ENCODE results near the gene PPME1. TPM values are rescaled to one million over a fixed set of nuclear protein-coding genes. Genes with fewer than 3 reads are reported as not detected.

PPME1 gene
- total RNA-seq, 2 experiments from 2014 or later = 28.6 to 28.8 TPM

DNA sequence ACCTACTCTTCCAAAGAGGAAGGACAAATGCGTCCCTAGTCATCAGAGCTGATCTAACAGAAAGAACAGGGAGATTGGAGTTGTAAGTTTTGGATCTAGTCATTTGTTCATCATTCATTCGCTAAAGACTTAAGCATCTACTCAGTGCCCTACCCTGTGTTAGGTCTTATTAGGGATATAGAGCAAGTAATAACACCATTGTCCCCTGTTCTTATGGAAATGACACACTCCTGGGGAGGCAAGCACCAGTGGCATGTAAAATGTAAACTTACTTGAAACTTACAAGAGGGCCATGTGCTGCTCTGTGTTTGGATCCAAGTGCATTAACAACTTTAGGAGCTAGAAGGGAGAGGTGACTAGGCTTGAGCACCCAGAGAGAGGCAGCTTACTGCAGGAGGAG is 78.4 kb downstream of the PPME1 start:
- H3K36me3 ChIP-seq (ENCODE audit: insufficient read depth, low read length) = peaks cover 48% of the 10 kb centered on the region

DNA sequence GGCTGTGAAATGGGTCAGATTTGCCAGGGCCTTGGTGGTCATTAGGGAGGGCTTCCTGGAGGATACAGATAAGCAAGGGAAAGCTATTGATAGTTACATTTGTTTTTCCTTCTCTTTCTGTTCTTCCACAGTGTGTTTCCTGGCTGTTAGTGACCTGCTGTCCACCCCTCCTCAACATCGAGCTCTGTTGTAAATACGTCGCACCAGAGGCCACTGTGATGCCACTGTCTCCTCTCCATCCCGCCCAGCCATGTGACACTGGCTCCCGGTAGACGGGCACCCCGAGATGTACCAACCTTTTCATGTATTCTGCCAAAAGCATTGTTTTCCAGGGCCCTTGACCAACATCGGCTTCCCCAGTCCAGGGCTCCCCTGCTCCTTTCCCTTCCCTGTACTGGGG is 82.3 kb downstream of the PPME1 start:
- BruUV-seq (replicated peaks) = no TSS peak
- Histone ChIP-seq H3K27ac (ENCODE audit: low read depth, low read length, poor library complexity, severe bottlenecking) (no peak overlapping the region), H3K4me1 (ENCODE audit: insufficient read depth, low read length, poor library complexity, severe bottlenecking) (no peaks in the 10 kb centered on the region), H3K79me2 (ENCODE audit: insufficient read depth, low read depth, low read length) (no peaks in the 10 kb centered on the region), H4K20me1 (ENCODE audit: insufficient read depth, low read length) (no peaks in the 10 kb centered on the region), H3K9me2 (ENCODE audit: insufficient read depth, low read length) (no peaks in the 10 kb centered on the region), H2AFZ (ENCODE audit: low read length) (no peak overlapping the region), H3K4me2 (ENCODE audit: low read length) (no peak overlapping the region), H3K36me3 (ENCODE audit: insufficient read depth, low read length) (peaks cover 23% of the 10 kb centered on the region; the same call in 1 of the 2 replicates), H3K4me3 (ENCODE audit: low read depth, low read length, poor library complexity, severe bottlenecking) (no peak overlapping the region), H3K9me3 (ENCODE audit: low read length) (no peaks in the 10 kb centered on the region)
- TF ChIP-seq, protein P1, sequence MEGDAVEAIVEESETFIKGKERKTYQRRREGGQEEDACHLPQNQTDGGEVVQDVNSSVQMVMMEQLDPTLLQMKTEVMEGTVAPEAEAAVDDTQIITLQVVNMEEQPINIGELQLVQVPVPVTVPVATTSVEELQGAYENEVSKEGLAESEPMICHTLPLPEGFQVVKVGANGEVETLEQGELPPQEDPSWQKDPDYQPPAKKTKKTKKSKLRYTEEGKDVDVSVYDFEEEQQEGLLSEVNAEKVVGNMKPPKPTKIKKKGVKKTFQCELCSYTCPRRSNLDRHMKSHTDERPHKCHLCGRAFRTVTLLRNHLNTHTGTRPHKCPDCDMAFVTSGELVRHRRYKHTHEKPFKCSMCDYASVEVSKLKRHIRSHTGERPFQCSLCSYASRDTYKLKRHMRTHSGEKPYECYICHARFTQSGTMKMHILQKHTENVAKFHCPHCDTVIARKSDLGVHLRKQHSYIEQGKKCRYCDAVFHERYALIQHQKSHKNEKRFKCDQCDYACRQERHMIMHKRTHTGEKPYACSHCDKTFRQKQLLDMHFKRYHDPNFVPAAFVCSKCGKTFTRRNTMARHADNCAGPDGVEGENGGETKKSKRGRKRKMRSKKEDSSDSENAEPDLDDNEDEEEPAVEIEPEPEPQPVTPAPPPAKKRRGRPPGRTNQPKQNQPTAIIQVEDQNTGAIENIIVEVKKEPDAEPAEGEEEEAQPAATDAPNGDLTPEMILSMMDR (conservative IDR thresholded peaks at IDR 0.05; ENCODE audit: low read length) = no peak
- no peak for TF ChIP-seq EZH2phosphoT487 (IDR thresholded peaks at IDR 0.05; ENCODE audit: borderline replicate concordance, low read depth, low read length)
- intact Hi-C loops (cut with micrococcal nuclease; ENCODE audit: unreplicated experiment) = no loop called here
- ChIA-PET CTCF (ENCODE audit: unreplicated experiment) (no interaction called here), POLR2A (no interaction called here)
- no peak for DNase-seq (ENCODE audit: low spot score)

More for the DNA sequence above, 78.4 kb downstream of the PPME1 start:
- DNase-seq (ENCODE audit: low spot score) = no peak
- H3K4me1 ChIP-seq (ENCODE audit: insufficient read depth, low read length, poor library complexity, severe bottlenecking) = no peaks in the 10 kb centered on the region
- TF ChIP-seq, protein P1 (conservative IDR thresholded peaks at IDR 0.05; ENCODE audit: low read length) = no peak
- no peak for TF ChIP-seq EZH2phosphoT487 (IDR thresholded peaks at IDR 0.05; ENCODE audit: borderline replicate concordance, low read depth, low read length)
- no peaks in the 10 kb centered on the region for H4K20me1 ChIP-seq (ENCODE audit: insufficient read depth, low read length)
- no peaks in the 10 kb centered on the region for H3K9me3 ChIP-seq (ENCODE audit: low read length)
- no TSS peak for BruUV-seq (replicated peaks)
- H3K9me2 ChIP-seq (ENCODE audit: insufficient read depth, low read length) = no peaks in the 10 kb centered on the region
- intact Hi-C loops (cut with micrococcal nuclease; ENCODE audit: unreplicated experiment) = no loop called here
- ChIA-PET CTCF (ENCODE audit: unreplicated experiment) (no interaction called here), POLR2A (no interaction called here)
- no peak overlapping the region for H3K27ac ChIP-seq (ENCODE audit: low read depth, low read length, poor library complexity, severe bottlenecking)
- no peak overlapping the region for H2AFZ ChIP-seq (ENCODE audit: low read length)
- H3K79me2 ChIP-seq (ENCODE audit: insufficient read depth, low read depth, low read length) = no peaks in the 10 kb centered on the region
- no peak overlapping the region for H3K4me3 ChIP-seq (ENCODE audit: low read depth, low read length, poor library complexity, severe bottlenecking)
- H3K4me2 ChIP-seq (ENCODE audit: low read length) = no peak overlapping the region

DNA sequence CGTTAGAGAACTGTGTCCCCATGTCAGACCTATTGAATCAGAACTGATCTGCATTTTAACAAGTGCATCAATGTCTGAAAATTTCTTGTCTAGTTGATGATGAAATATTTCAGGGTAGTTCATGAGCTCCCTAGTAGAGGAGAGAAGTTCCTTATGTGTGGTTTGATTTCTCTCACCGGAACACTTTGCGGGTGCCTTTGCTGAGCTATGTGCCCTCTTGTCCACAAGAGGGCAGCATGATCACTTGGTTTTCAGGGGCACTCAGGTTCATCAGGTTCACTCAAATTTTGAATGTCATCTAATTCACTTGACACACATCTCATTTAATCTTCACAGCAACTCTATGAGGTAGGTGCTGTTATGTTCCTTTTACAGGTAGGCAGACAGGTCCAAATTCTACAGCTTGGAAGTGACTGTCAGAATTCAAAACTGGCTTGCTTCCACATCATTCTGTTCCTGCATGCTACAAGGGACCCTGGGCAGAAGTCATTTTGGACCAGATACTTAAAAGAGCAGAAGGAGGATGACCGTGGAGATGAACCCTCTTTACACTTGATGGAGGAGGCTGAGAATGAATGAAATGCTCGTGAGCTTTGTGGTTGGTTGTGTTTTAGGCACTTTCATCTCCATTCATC is 84.8 kb downstream of the PPME1 start:
- Histone ChIP-seq H3K79me2 (ENCODE audit: insufficient read depth, low read depth, low read length) (no peaks in the 10 kb centered on the region), H2AFZ (ENCODE audit: low read length) (no peak overlapping the region), H3K36me3 (ENCODE audit: insufficient read depth, low read length) (peaks cover 20% of the 10 kb centered on the region; the same call in 1 of the 2 replicates), H3K4me1 (ENCODE audit: insufficient read depth, low read length, poor library complexity, severe bottlenecking) (no peaks in the 10 kb centered on the region), H3K9me2 (ENCODE audit: insufficient read depth, low read length) (no peaks in the 10 kb centered on the region), H3K9me3 (ENCODE audit: low read length) (no peaks in the 10 kb centered on the region; the same call in 1 of the 2 replicates), H3K27ac (ENCODE audit: low read depth, low read length, poor library complexity, severe bottlenecking) (no peak overlapping the region), H4K20me1 (ENCODE audit: insufficient read depth, low read length) (no peaks in the 10 kb centered on the region), H3K4me2 (ENCODE audit: low read length) (no peak overlapping the region), H3K4me3 (ENCODE audit: low read depth, low read length, poor library complexity, severe bottlenecking) (no peak overlapping the region)
- DNase-seq (ENCODE audit: low spot score) = peak; percentile 65
- intact Hi-C loops (cut with micrococcal nuclease; ENCODE audit: unreplicated experiment) = loop anchor here (1.0 to 5.0 kb wide), 2 partner anchors 191 to 292 kb away; no protein-coding TSS in a partner anchor
- ChIA-PET POLR2A (interaction anchor here (0.5 to 1.0 kb wide), 4 partner anchors 17 to 1306 kb away, joined by 3 to 4 read pairs (median 3); no protein-coding TSS in a partner anchor), CTCF (ENCODE audit: unreplicated experiment) (interaction anchor here (0.6 to 1.4 kb wide), 2 partner anchors 85 to 194 kb away, joined by 3 read pairs; partner anchors contain the start of genes C2CD3 and PPME1)
- TF ChIP-seq, protein P1 (conservative IDR thresholded peaks at IDR 0.05; ENCODE audit: low read length) = peak; percentile 96
- TF ChIP-seq EZH2phosphoT487 (IDR thresholded peaks at IDR 0.05; ENCODE audit: borderline replicate concordance, low read depth, low read length) = no peak
- no TSS peak for BruUV-seq (replicated peaks)
